Sigmoid colon (tissue), 4 donors: ENCODE measurements around the gene XPA.

Experiments
- CTCF ChIP-seq, 4 experiments: fragments of 450-650 bp in 3 of 4; fragments of 200-600 bp in 1 of 4; IDR thresholded peaks; one replicate each; pipeline ENCODE4 v1.5.1; 2016 to 2019; ENCODE audit warnings: antibody characterized with exemption in 4 of 4, mild to moderate bottlenecking in 3 of 4, moderate library complexity in 2 of 4
- EP300 ChIP-seq, 4 donors: sonication (generic); formaldehyde crosslinking; IDR thresholded peaks; one replicate each; pipeline ENCODE4 v1.6.1; 2017; ENCODE audit warnings: antibody characterized with exemption in 4 of 4

- TF ChIP-seq CTCF (IDR thresholded peaks at IDR 0.05) = no peak
- TF ChIP-seq EP300 (IDR thresholded peaks at IDR 0.05) = no peak
Observed at GRCh38 chr9:97670586-97670985, 26.6 kb downstream of the XPA start.
